ENCODE measurements around the gene LCP2. TPM values are rescaled to one million over a fixed set of nuclear protein-coding genes. Genes with fewer than 3 reads are reported as not detected.

The LCP2 gene
- total RNA-seq, 2 donors from 2014 or later: 56.9 to 76.5 TPM

GRCh38 chr5:170238456-170239196 lies 59.0 kb downstream of the LCP2 start:
- no peaks in the 10 kb centered on the region for H3K36me3 ChIP-seq
- DNase-seq (ENCODE audit: low spot score): no peak
- no peak overlapping the region for H3K27ac ChIP-seq
- no peaks in the 10 kb centered on the region for H3K9me3 ChIP-seq
- TF ChIP-seq CTCF (IDR thresholded peaks at IDR 0.05): no peak
- no peaks in the 10 kb centered on the region for H3K4me1 ChIP-seq (ENCODE audit: control insufficient read depth in 1 of 2, low read depth in 2 of 2)
- H3K4me3 ChIP-seq: no peak overlapping the region
- H3K27me3 ChIP-seq (replicated peaks; ENCODE audit: insufficient read depth): no peaks in the 10 kb centered on the region
- no peak for ATAC-seq (ENCODE audit: insufficient number of reproducible peaks, low FRiP score, low read depth)

GRCh38 chr5:170235876-170236864 lies 61.4 kb downstream of the LCP2 start:
- Histone ChIP-seq H3K27ac (no peak overlapping the region), H3K4me1 (ENCODE audit: control insufficient read depth in 1 of 2, low read depth in 2 of 2) (no peaks in the 10 kb centered on the region), H3K27me3 (replicated peaks; ENCODE audit: insufficient read depth) (no peaks in the 10 kb centered on the region), H3K4me3 (no peak overlapping the region), H3K9me3 (no peaks in the 10 kb centered on the region), H3K36me3 (no peaks in the 10 kb centered on the region)
- no peak for ATAC-seq (ENCODE audit: insufficient number of reproducible peaks, low FRiP score, low read depth)
- DNase-seq (ENCODE audit: low spot score): no peak
- no peak for TF ChIP-seq CTCF (IDR thresholded peaks at IDR 0.05)

DNA sequence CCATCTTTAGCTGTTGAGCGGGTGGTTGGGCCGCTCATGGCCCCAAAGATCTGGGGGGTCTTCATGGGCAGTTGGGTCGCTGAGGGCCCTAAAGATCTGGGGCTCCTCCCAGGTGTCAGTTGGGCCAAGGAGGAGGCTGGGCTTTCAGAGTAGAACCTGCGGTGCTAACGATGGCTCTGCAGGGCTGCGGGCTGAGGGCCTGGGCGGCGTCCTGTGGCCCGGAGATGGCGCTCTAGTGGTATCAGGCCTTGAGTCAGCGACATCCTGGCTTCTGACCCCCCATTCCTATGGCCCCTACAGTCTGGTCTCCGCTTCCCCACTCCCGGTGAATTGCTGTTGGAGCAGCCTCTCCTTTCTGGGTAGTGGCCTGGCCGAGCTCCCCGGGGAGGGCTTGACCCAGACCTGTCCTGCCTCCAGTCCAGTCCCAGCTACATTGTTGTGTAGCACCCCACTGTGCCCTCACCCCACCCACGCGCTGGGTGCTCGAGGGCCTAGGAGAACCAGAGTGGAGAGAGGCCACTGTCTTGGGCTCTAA lies 64.2 kb downstream of the LCP2 start:
- DNase-seq (ENCODE audit: low spot score): no peak
- TF ChIP-seq CTCF (IDR thresholded peaks at IDR 0.05): no peak
- ATAC-seq (ENCODE audit: insufficient number of reproducible peaks, low FRiP score, low read depth): no peak

DNA sequence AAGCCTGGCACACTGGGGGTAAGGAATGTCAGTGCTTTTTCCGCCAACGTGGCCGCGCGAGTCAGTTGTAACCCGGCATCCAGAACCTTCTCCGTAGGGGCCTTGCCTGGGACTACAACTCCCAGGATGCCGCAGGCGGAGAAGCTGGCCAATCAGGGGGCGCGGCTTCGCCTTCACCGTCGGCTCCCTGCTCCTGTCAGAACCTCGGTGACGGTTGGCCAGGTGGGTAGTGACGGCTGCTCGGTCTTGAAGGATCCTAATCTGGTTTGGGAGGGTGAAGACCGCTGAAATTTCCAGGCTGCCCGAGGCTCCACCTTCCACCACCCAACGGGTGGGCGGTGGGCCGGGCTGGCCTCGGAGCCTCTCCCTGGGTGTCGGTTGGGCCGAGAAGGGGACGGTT lies 64.8 kb downstream of the LCP2 start, which contains the start of gene C5orf58:
Gene C5orf58, plus strand, starts transcription at position 200 of the 400 bp plus-strand sequence. CDS start 1,992 bp downstream, outside the sequence.
- no peaks in the 10 kb centered on the region for H3K27me3 ChIP-seq (replicated peaks; ENCODE audit: insufficient read depth)
- H3K4me3 ChIP-seq: no peak within 1 kb of the TSS
- TF ChIP-seq CTCF (IDR thresholded peaks at IDR 0.05): no peak
- DNase-seq (ENCODE audit: low spot score) (no peak), ATAC-seq (ENCODE audit: insufficient number of reproducible peaks, low FRiP score, low read depth) (no peak)
- no peak within 1 kb of the TSS for H3K27ac ChIP-seq
- no peaks in the 10 kb centered on the region for H3K4me1 ChIP-seq (ENCODE audit: control insufficient read depth in 1 of 2, low read depth in 2 of 2)
- H3K36me3 ChIP-seq: no peaks in the 10 kb centered on the region
- no peaks in the 10 kb centered on the region for H3K9me3 ChIP-seq

More for the DNA sequence above, 64.2 kb downstream of the LCP2 start:
- Histone ChIP-seq H3K27ac (no peak overlapping the region), H3K36me3 (no peaks in the 10 kb centered on the region), H3K4me3 (no peak overlapping the region), H3K9me3 (no peaks in the 10 kb centered on the region), H3K4me1 (ENCODE audit: control insufficient read depth in 1 of 2, low read depth in 2 of 2) (no peaks in the 10 kb centered on the region), H3K27me3 (replicated peaks; ENCODE audit: insufficient read depth) (no peaks in the 10 kb centered on the region)

Data from thoracic aorta (tissue), 2 donors.